ENCODE data around the gene ASGR1.

Gene ASGR1

GRCh38 chr17:7146115-7146514, 33.1 kb downstream of the ASGR1 start:
- Histone ChIP-seq H3K4me1 (ENCODE audit: control insufficient read depth, insufficient read depth, low read length, poor library complexity, severe bottlenecking) (peaks cover 3% of the 10 kb centered on the region), H3K9me3 (ENCODE audit: control insufficient read depth, low read length) (no peaks in the 10 kb centered on the region), H3K36me3 (ENCODE audit: control insufficient read depth, insufficient read depth, low read length) (no peaks in the 10 kb centered on the region), H3K27ac (ENCODE audit: low read depth, low read length, severe bottlenecking) (peak overlapping the region; percentile 50), H3K4me3 (ENCODE audit: extremely low read depth, insufficient read depth, low read length, poor library complexity, severe bottlenecking) (no peak overlapping the region)
- 17 to 53% methylated on average over 3 to 4 of the region's 6 CpGs for WGBS, 2 experiments (ENCODE audit: insufficient coverage in 2 of 2)

- H3K4me1 ChIP-seq (ENCODE audit: control insufficient read depth, insufficient read depth, low read length, poor library complexity, severe bottlenecking) = peaks cover 3% of the 10 kb centered on the region
- no peak overlapping the region for H3K4me3 ChIP-seq (ENCODE audit: extremely low read depth, insufficient read depth, low read length, poor library complexity, severe bottlenecking)
- 80 to 92% methylated on average over 6 to 11 of the region's 11 CpGs for WGBS, 2 experiments (ENCODE audit: insufficient coverage in 2 of 2)
- H3K36me3 ChIP-seq (ENCODE audit: control insufficient read depth, insufficient read depth, low read length) = no peaks in the 10 kb centered on the region
- no peaks in the 10 kb centered on the region for H3K9me3 ChIP-seq (ENCODE audit: control insufficient read depth, low read length)
- no peak overlapping the region for H3K27ac ChIP-seq (ENCODE audit: low read depth, low read length, severe bottlenecking)
These were observed 35.0 kb downstream of the ASGR1 start for GRCh38 chr17:7144213-7144612.

- peaks cover 3% of the 10 kb centered on the region for H3K4me1 ChIP-seq (ENCODE audit: control insufficient read depth, insufficient read depth, low read length, poor library complexity, severe bottlenecking)
- H3K9me3 ChIP-seq (ENCODE audit: control insufficient read depth, low read length) = no peaks in the 10 kb centered on the region
- H3K27ac ChIP-seq (ENCODE audit: low read depth, low read length, severe bottlenecking) = no peak overlapping the region
- no peak overlapping the region for H3K4me3 ChIP-seq (ENCODE audit: extremely low read depth, insufficient read depth, low read length, poor library complexity, severe bottlenecking)
- H3K36me3 ChIP-seq (ENCODE audit: control insufficient read depth, insufficient read depth, low read length) = no peaks in the 10 kb centered on the region
- WGBS, 2 experiments (ENCODE audit: insufficient coverage in 2 of 2) = 87 to 91% methylated on average over 6 to 7 of the region's 10 CpGs
These were observed 37.3 kb downstream of the ASGR1 start for GRCh38 chr17:7141824-7142223.

- Histone ChIP-seq H3K27ac (ENCODE audit: low read depth, low read length, severe bottlenecking) (no peak overlapping the region), H3K9me3 (ENCODE audit: control insufficient read depth, low read length) (no peaks in the 10 kb centered on the region), H3K4me1 (ENCODE audit: control insufficient read depth, insufficient read depth, low read length, poor library complexity, severe bottlenecking) (peaks cover 7% of the 10 kb centered on the region), H3K4me3 (ENCODE audit: extremely low read depth, insufficient read depth, low read length, poor library complexity, severe bottlenecking) (no peak overlapping the region), H3K36me3 (ENCODE audit: control insufficient read depth, insufficient read depth, low read length) (no peaks in the 10 kb centered on the region)
- 72 to 76% methylated on average over 10 of the region's 10 CpGs for WGBS, 2 experiments (ENCODE audit: insufficient coverage in 2 of 2)
These were observed 39.8 kb downstream of the ASGR1 start for GRCh38 chr17:7139400-7139799.

GRCh38 chr17:7138800-7139381, 40.3 kb downstream of the ASGR1 start:
- 79 to 88% methylated on average over 4 to 6 of the region's 7 CpGs for WGBS, 2 experiments (ENCODE audit: insufficient coverage in 2 of 2)
- peaks cover 7% of the 10 kb centered on the region for H3K4me1 ChIP-seq (ENCODE audit: control insufficient read depth, insufficient read depth, low read length, poor library complexity, severe bottlenecking)
- H3K9me3 ChIP-seq (ENCODE audit: control insufficient read depth, low read length) = no peaks in the 10 kb centered on the region
- no peak overlapping the region for H3K4me3 ChIP-seq (ENCODE audit: extremely low read depth, insufficient read depth, low read length, poor library complexity, severe bottlenecking)
- H3K36me3 ChIP-seq (ENCODE audit: control insufficient read depth, insufficient read depth, low read length) = no peaks in the 10 kb centered on the region
- H3K27ac ChIP-seq (ENCODE audit: low read depth, low read length, severe bottlenecking) = no peak overlapping the region

- WGBS, 2 experiments (ENCODE audit: insufficient coverage in 2 of 2) = 80 to 90% methylated on average over 8 to 11 of the region's 13 CpGs
- no peak overlapping the region for H3K27ac ChIP-seq (ENCODE audit: low read depth, low read length, severe bottlenecking)
- H3K4me3 ChIP-seq (ENCODE audit: extremely low read depth, insufficient read depth, low read length, poor library complexity, severe bottlenecking) = no peak overlapping the region
- no peaks in the 10 kb centered on the region for H3K9me3 ChIP-seq (ENCODE audit: control insufficient read depth, low read length)
- H3K4me1 ChIP-seq (ENCODE audit: control insufficient read depth, insufficient read depth, low read length, poor library complexity, severe bottlenecking) = peaks cover 9% of the 10 kb centered on the region
- H3K36me3 ChIP-seq (ENCODE audit: control insufficient read depth, insufficient read depth, low read length) = no peaks in the 10 kb centered on the region
These were observed 41.8 kb downstream of the ASGR1 start for GRCh38 chr17:7137171-7137943.

GRCh38 chr17:7136266-7136877, 42.8 kb downstream of the ASGR1 start:
- peaks cover 10% of the 10 kb centered on the region for H3K4me1 ChIP-seq (ENCODE audit: control insufficient read depth, insufficient read depth, low read length, poor library complexity, severe bottlenecking)
- H3K27ac ChIP-seq (ENCODE audit: low read depth, low read length, severe bottlenecking) = no peak overlapping the region
- WGBS, 2 experiments (ENCODE audit: insufficient coverage in 2 of 2) = 0 to 44% methylated on average over 4 to 5 of the region's 9 CpGs
- no peaks in the 10 kb centered on the region for H3K36me3 ChIP-seq (ENCODE audit: control insufficient read depth, insufficient read depth, low read length)
- no peak overlapping the region for H3K4me3 ChIP-seq (ENCODE audit: extremely low read depth, insufficient read depth, low read length, poor library complexity, severe bottlenecking)
- no peaks in the 10 kb centered on the region for H3K9me3 ChIP-seq (ENCODE audit: control insufficient read depth, low read length)

- 65 to 67% methylated on average over 15 to 17 of the region's 20 CpGs for WGBS, 2 experiments (ENCODE audit: insufficient coverage in 2 of 2)
- Histone ChIP-seq H3K27ac (ENCODE audit: low read depth, low read length, severe bottlenecking) (no peak overlapping the region), H3K9me3 (ENCODE audit: control insufficient read depth, low read length) (no peaks in the 10 kb centered on the region), H3K36me3 (ENCODE audit: control insufficient read depth, insufficient read depth, low read length) (no peaks in the 10 kb centered on the region), H3K4me1 (ENCODE audit: control insufficient read depth, insufficient read depth, low read length, poor library complexity, severe bottlenecking) (peaks cover 13% of the 10 kb centered on the region), H3K4me3 (ENCODE audit: extremely low read depth, insufficient read depth, low read length, poor library complexity, severe bottlenecking) (no peak overlapping the region)
These were observed 45.3 kb downstream of the ASGR1 start for GRCh38 chr17:7133916-7134315.

- Histone ChIP-seq H3K9me3 (ENCODE audit: control insufficient read depth, low read length) (no peaks in the 10 kb centered on the region), H3K27ac (ENCODE audit: low read depth, low read length, severe bottlenecking) (no peak overlapping the region), H3K36me3 (ENCODE audit: control insufficient read depth, insufficient read depth, low read length) (no peaks in the 10 kb centered on the region), H3K4me3 (ENCODE audit: extremely low read depth, insufficient read depth, low read length, poor library complexity, severe bottlenecking) (no peak overlapping the region), H3K4me1 (ENCODE audit: control insufficient read depth, insufficient read depth, low read length, poor library complexity, severe bottlenecking) (peaks cover 13% of the 10 kb centered on the region)
- 28 to 29% methylated on average over 16 to 17 of the region's 19 CpGs for WGBS, 2 experiments (ENCODE audit: insufficient coverage in 2 of 2)
These were observed 45.7 kb downstream of the ASGR1 start for GRCh38 chr17:7133424-7133823.

- WGBS, 2 experiments (ENCODE audit: insufficient coverage in 2 of 2) = 28 to 33% methylated on average over 4 to 6 of the region's 7 CpGs
- Histone ChIP-seq H3K4me3 (ENCODE audit: extremely low read depth, insufficient read depth, low read length, poor library complexity, severe bottlenecking) (no peak overlapping the region), H3K36me3 (ENCODE audit: control insufficient read depth, insufficient read depth, low read length) (no peaks in the 10 kb centered on the region), H3K9me3 (ENCODE audit: control insufficient read depth, low read length) (no peaks in the 10 kb centered on the region), H3K27ac (ENCODE audit: low read depth, low read length, severe bottlenecking) (peak overlapping the region; percentile 74), H3K4me1 (ENCODE audit: control insufficient read depth, insufficient read depth, low read length, poor library complexity, severe bottlenecking) (peaks cover 13% of the 10 kb centered on the region)
These were observed 46.6 kb downstream of the ASGR1 start for GRCh38 chr17:7132511-7133094.
